ENCODE measurements around the gene TERT.

Gene TERT

GRCh38 chr5:1218351-1219080 lies 76.4 kb downstream of the TERT start:
- DNase-seq (ENCODE audit: insufficient read length, low spot score) (no peak), FAIRE-seq (no peak)
- no peak for TF ChIP-seq POLR2A (IDR thresholded peaks at IDR 0.05; ENCODE audit: low read depth, low read length)

GRCh38 chr5:1217596-1218206 lies 77.2 kb downstream of the TERT start:
- FAIRE-seq (no peak), DNase-seq (ENCODE audit: insufficient read length, low spot score) (no peak)
- TF ChIP-seq SPI1 (IDR thresholded peaks at IDR 0.05; ENCODE audit: low read depth, low read length) (no peak), POU2F2 (IDR thresholded peaks at IDR 0.05; ENCODE audit: low read depth, low read length) (no peak), POLR2AphosphoS5 (IDR thresholded peaks at IDR 0.05; ENCODE audit: low read depth, low read length) (no peak), PAX5 (IDR thresholded peaks at IDR 0.05; ENCODE audit: insufficient read depth, low read length, severe bottlenecking) (no peak), POLR2A (IDR thresholded peaks at IDR 0.05; ENCODE audit: low read depth, low read length) (no peak), TAF1 (IDR thresholded peaks at IDR 0.05; ENCODE audit: low read depth, low read length) (no peak)

GRCh38 chr5:1216918-1217295 lies 78.0 kb downstream of the TERT start:
- DNase-seq (ENCODE audit: insufficient read length, low spot score) (no peak), FAIRE-seq (no peak)
- TF ChIP-seq TAF1 (IDR thresholded peaks at IDR 0.05; ENCODE audit: low read depth, low read length), result no peak
- TF ChIP-seq PAX5 (IDR thresholded peaks at IDR 0.05; ENCODE audit: insufficient read depth, low read length, severe bottlenecking), result no peak
- TF ChIP-seq POU2F2 (IDR thresholded peaks at IDR 0.05; ENCODE audit: low read depth, low read length), result no peak

GRCh38 chr5:1216211-1216917 lies 78.5 kb downstream of the TERT start:
- TF ChIP-seq POU2F2 (IDR thresholded peaks at IDR 0.05; ENCODE audit: low read depth, low read length), result no peak
- no peak for TF ChIP-seq POLR2AphosphoS5 (IDR thresholded peaks at IDR 0.05; ENCODE audit: low read depth, low read length)
- no peak for TF ChIP-seq POLR2A (IDR thresholded peaks at IDR 0.05; ENCODE audit: low read depth, low read length)
- TF ChIP-seq TAF1 (IDR thresholded peaks at IDR 0.05; ENCODE audit: low read depth, low read length), result no peak
- TF ChIP-seq SPI1 (IDR thresholded peaks at IDR 0.05; ENCODE audit: low read depth, low read length), result no peak
- TF ChIP-seq PAX5 (IDR thresholded peaks at IDR 0.05; ENCODE audit: insufficient read depth, low read length, severe bottlenecking), result no peak
- DNase-seq (ENCODE audit: insufficient read length, low spot score) (no peak), FAIRE-seq (no peak)

GRCh38 chr5:1215320-1216096 lies 79.4 kb downstream of the TERT start:
- TF ChIP-seq SPI1 (IDR thresholded peaks at IDR 0.05; ENCODE audit: low read depth, low read length) (no peak), PAX5 (IDR thresholded peaks at IDR 0.05; ENCODE audit: insufficient read depth, low read length, severe bottlenecking) (no peak), POU2F2 (IDR thresholded peaks at IDR 0.05; ENCODE audit: low read depth, low read length) (no peak), TAF1 (IDR thresholded peaks at IDR 0.05; ENCODE audit: low read depth, low read length) (no peak), POLR2AphosphoS5 (IDR thresholded peaks at IDR 0.05; ENCODE audit: low read depth, low read length) (no peak), POLR2A (IDR thresholded peaks at IDR 0.05; ENCODE audit: low read depth, low read length) (no peak)
- DNase-seq (ENCODE audit: insufficient read length, low spot score), result no peak
- no peak for FAIRE-seq

- DNase-seq (ENCODE audit: insufficient read length, low spot score), result no peak
- no peak for TF ChIP-seq TAF1 (IDR thresholded peaks at IDR 0.05; ENCODE audit: low read depth, low read length)
- TF ChIP-seq PAX5 (IDR thresholded peaks at IDR 0.05; ENCODE audit: insufficient read depth, low read length, severe bottlenecking), result no peak
- TF ChIP-seq POLR2A (IDR thresholded peaks at IDR 0.05; ENCODE audit: low read depth, low read length), result no peak
- no peak for TF ChIP-seq POU2F2 (IDR thresholded peaks at IDR 0.05; ENCODE audit: low read depth, low read length)
- no peak for TF ChIP-seq POLR2AphosphoS5 (IDR thresholded peaks at IDR 0.05; ENCODE audit: low read depth, low read length)
- TF ChIP-seq SPI1 (IDR thresholded peaks at IDR 0.05; ENCODE audit: low read depth, low read length), result no peak
- FAIRE-seq, result no peak
These were observed 80.0 kb downstream of the TERT start for GRCh38 chr5:1214936-1215220.

- FAIRE-seq, result no peak
- TF ChIP-seq PAX5 (IDR thresholded peaks at IDR 0.05; ENCODE audit: insufficient read depth, low read length, severe bottlenecking) (no peak), SPI1 (IDR thresholded peaks at IDR 0.05; ENCODE audit: low read depth, low read length) (no peak), TAF1 (IDR thresholded peaks at IDR 0.05; ENCODE audit: low read depth, low read length) (no peak), POLR2AphosphoS5 (IDR thresholded peaks at IDR 0.05; ENCODE audit: low read depth, low read length) (no peak), POLR2A (IDR thresholded peaks at IDR 0.05; ENCODE audit: low read depth, low read length) (no peak)
- no peak for DNase-seq (ENCODE audit: insufficient read length, low spot score)
These were observed 80.5 kb downstream of the TERT start for GRCh38 chr5:1214163-1214935.

GRCh38 chr5:1213508-1214162 lies 81.2 kb downstream of the TERT start:
- no peak for FAIRE-seq
- DNase-seq (ENCODE audit: insufficient read length, low spot score), result no peak
- TF ChIP-seq POLR2A (IDR thresholded peaks at IDR 0.05; ENCODE audit: low read depth, low read length), result no peak
- TF ChIP-seq POLR2AphosphoS5 (IDR thresholded peaks at IDR 0.05; ENCODE audit: low read depth, low read length), result no peak
- no peak for TF ChIP-seq TAF1 (IDR thresholded peaks at IDR 0.05; ENCODE audit: low read depth, low read length)
- no peak for TF ChIP-seq POU2F2 (IDR thresholded peaks at IDR 0.05; ENCODE audit: low read depth, low read length)
- no peak for TF ChIP-seq SPI1 (IDR thresholded peaks at IDR 0.05; ENCODE audit: low read depth, low read length)
- no peak for TF ChIP-seq PAX5 (IDR thresholded peaks at IDR 0.05; ENCODE audit: insufficient read depth, low read length, severe bottlenecking)
